Placental epithelial cell (primary cell): ENCODE data around the gene ATG16L1. TPM values are rescaled to one million over a fixed set of nuclear protein-coding genes. Genes with fewer than 3 reads are reported as not detected.
A peak's percentile ranks its signal among the peaks of the same experiment; 100 is the strongest.

Source experiments
- small RNA-seq: library from RNA; depleted of rRNA; stranded (forward); fragments of <200 nt; gene quantifications from one replicate; pipeline ENCODE3, GENCODE V24; 2012
- total RNA-seq: library from RNA; depleted of rRNA; stranded (reverse); fragments of >200 nt; gene quantifications from 2 replicates; pipeline ENCODE4 v1.2.3, GENCODE V29; 2012

Gene ATG16L1
- 33.8 and 69.4 TPM in 2 replicates for total RNA-seq

GRCh38 chr2:233251306-233252116 is at the start of gene ATG16L1:
ATG16L1 (plus strand) TSS chr2:233251673; CDS start chr2:233251828, 155 bp downstream.

GRCh38 chr2:233307565-233307964 is 56.1 kb downstream of the ATG16L1 start, which contains the start of gene SAG:
SAG (plus strand) TSS chr2:233307816; CDS start chr2:233309190, 1,374 bp downstream.

Small RNA genes within 50 kb of the gene (small RNA-seq; reads per million reads assigned to genes)
- gene RN7SL32P (not detected), gene SCARNA5 (77.9 reads per million, percentile 98 among the genes with 10 or more reads in this experiment), gene SCARNA6 (12.4 reads per million, percentile 95 among the genes with 10 or more reads in this experiment)

Other genes starting within 250 kb of the ATG16L1 start
- gene NGEF, start 238.4 kb upstream of the ATG16L1 start, total RNA-seq, result 0.79 and 2.8 TPM in 2 replicates
- 0.76 TPM in 1 of 2 replicates, not detected in the other for gene NEU2, start 219.0 kb upstream of the ATG16L1 start, total RNA-seq
- 10.2 and 25.6 TPM in 2 replicates for gene INPP5D, start 191.3 kb upstream of the ATG16L1 start, total RNA-seq
- gene SAG, start 56.1 kb downstream of the ATG16L1 start, total RNA-seq, result under 0.01 TPM in 1 of 2 replicates, not detected in the other
- gene DGKD, start 102.8 kb downstream of the ATG16L1 start, total RNA-seq, result 9.0 and 15.9 TPM in 2 replicates